K562 (cell line): ENCODE data around the gene TLR8.

Experiments
- IRF9 ChIP-seq: fragments of 450-650 bp; IDR thresholded peaks from 2 replicates; pipeline ENCODE4 v1.6.1; 2016; ENCODE audit warnings: missing biosample characterization, missing genetic modification characterization
- MCM7 ChIP-seq, 2 experiments: fragments of 450-650 bp; IDR thresholded peaks; 2 replicates each; pipeline ENCODE4 v1.6.1; 2016 to 2018

- TF ChIP-seq MCM7 (IDR thresholded peaks at IDR 0.05) (no peak), IRF9 (no peak)
Measured at GRCh38 chrX:12951595-12951975, 45.2 kb downstream of the TLR8 start.
